Activated CD4-positive, alpha-beta T cell treated with anti-CD3 and anti-CD28 coated beads, Interleukin-2, amount 50 U/mL, for 1 hour (primary cell): Measurements from ENCODE around the gene TNFSF13.

ENCODE experiments used
- DNase-seq: peaks from one replicate; pipeline ENCODE4 v3.0.0-alpha.2; 2020

The TNFSF13 gene

GRCh38 chr17:7553356-7553755 is 5.2 kb upstream of the TNFSF13 start:
- DNase-seq = no peak

- DNase-seq = no peak
Measured at GRCh38 chr17:7555320-7555948, 3.1 kb upstream of the TNFSF13 start.

- no peak for DNase-seq
Measured at GRCh38 chr17:7556627-7557026, 1.9 kb upstream of the TNFSF13 start.

- no peak for DNase-seq
Measured at GRCh38 chr17:7557147-7557764, 1.3 kb upstream of the TNFSF13 start.

- DNase-seq = no peak
Measured at GRCh38 chr17:7557775-7558543, 591 bp upstream of the TNFSF13 start.

GRCh38 chr17:7559320-7560171 is 996 bp downstream of the TNFSF13 start:
- DNase-seq = no peak

- DNase-seq = peak; percentile 62
Measured at GRCh38 chr17:7560172-7561027, 1.9 kb downstream of the TNFSF13 start.

- DNase-seq = peak; percentile 82
Measured at GRCh38 chr17:7561028-7561575, 2.6 kb downstream of the TNFSF13 start.

- peak; percentile 88 for DNase-seq
Measured at GRCh38 chr17:7561589-7562207, 3.1 kb downstream of the TNFSF13 start, which contains the start of gene SENP3. Gene SENP3 (plus strand): TSS chr17:7561919. CDS start chr17:7563077, 1,158 bp downstream.

- no peak for DNase-seq
Measured at GRCh38 chr17:7562208-7562605, 3.7 kb downstream of the TNFSF13 start.

GRCh38 chr17:7563115-7563869 is 4.7 kb downstream of the TNFSF13 start:
- DNase-seq = no peak

GRCh38 chr17:7569571-7569970 is 11.0 kb downstream of the TNFSF13 start:
- DNase-seq = no peak

GRCh38 chr17:7570351-7570750 is 11.8 kb downstream of the TNFSF13 start:
- no peak for DNase-seq

- DNase-seq = no peak
Measured at GRCh38 chr17:7572338-7572587, 13.7 kb downstream of the TNFSF13 start.

- DNase-seq = peak; percentile 100
Measured at GRCh38 chr17:7572588-7573323, 14.2 kb downstream of the TNFSF13 start.

GRCh38 chr17:7573324-7574080 is 15.0 kb downstream of the TNFSF13 start:
- peak; percentile 90 for DNase-seq

- no peak for DNase-seq
Measured at GRCh38 chr17:7574176-7574953, 15.8 kb downstream of the TNFSF13 start.

GRCh38 chr17:7575481-7575883 is 16.9 kb downstream of the TNFSF13 start:
- DNase-seq = no peak
